ENCODE data around the gene BPHL. TPM values are rescaled to one million over a fixed set of nuclear protein-coding genes. Genes with fewer than 3 reads are reported as not detected.

The BPHL gene
- total and polyA plus RNA-seq, 2 donors, result 11.6 to 16.8 TPM

DNA sequence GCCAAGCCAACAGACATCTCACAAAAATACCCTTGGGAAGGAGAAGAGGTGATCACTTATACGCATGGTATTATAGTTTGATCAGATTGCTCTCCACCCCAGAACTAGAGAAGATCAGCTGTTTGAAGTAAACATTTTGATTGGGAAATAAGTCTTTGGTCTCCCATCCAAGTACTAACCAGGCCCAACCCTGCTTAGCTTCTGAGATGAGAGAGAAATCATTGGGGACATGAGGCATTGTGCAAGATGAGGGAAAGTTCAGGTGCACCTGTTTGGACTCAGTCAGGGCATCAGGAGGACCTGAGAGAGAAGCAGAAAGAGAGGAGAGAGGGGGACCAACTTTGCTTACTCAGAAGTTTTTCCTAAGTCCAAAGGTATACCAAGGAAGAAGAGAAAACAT, 38.8 kb upstream of the BPHL start:
- Histone ChIP-seq H3K36me3 (ENCODE audit: control insufficient read depth in 2 of 2, insufficient read depth in 2 of 2, low read length in 1 of 2) (peaks cover 52 to 65% of the 10 kb centered on the region in 2 donors), H3K9me3 (ENCODE audit: control insufficient read depth in 2 of 2, insufficient read depth in 1 of 2, low read length in 1 of 2) (peaks cover 1 to 4% of the 10 kb centered on the region in 2 donors), H3K4me3 (ENCODE audit: low read length in 2 of 2) (no peak overlapping the region), H3K27me3 (ENCODE audit: control insufficient read depth in 2 of 2, insufficient read depth in 1 of 2, low read length in 1 of 2) (no peaks in the 10 kb centered on the region), H3K27ac (ENCODE audit: low read depth in 1 of 2, low read length in 1 of 2) (no peak overlapping the region), H3K4me1 (ENCODE audit: control insufficient read depth in 2 of 2, insufficient read depth in 2 of 2, low read length in 2 of 2) (peaks cover 0 to 11% of the 10 kb centered on the region in 2 donors)
- 98% methylated on average over 1 of the region's 1 CpG for WGBS
- no peak for DNase-seq (ENCODE audit: low read depth in 6 of 9, low spot score in 9 of 9)

DNA sequence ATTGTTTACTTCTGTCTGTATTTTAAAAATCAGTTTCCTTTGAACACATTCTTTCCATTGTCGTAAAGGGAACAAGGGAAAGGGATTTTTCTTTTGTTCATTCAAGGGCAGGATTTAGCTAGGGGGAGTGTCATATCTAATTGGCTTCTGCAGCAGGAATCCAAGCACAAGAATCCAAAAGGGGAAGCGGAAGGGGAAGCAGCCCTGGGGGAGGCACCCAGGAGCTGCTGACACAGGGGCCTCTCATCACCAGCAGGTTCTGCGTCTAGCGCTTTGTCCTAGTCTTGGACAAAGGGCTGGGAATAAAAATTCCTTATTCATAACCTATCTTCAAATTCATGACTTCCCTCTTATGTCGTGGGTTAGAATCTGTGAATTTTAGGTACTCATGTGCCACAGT, 36.6 kb upstream of the BPHL start:
- 96% methylated on average over 5 of the region's 5 CpGs for WGBS

DNA sequence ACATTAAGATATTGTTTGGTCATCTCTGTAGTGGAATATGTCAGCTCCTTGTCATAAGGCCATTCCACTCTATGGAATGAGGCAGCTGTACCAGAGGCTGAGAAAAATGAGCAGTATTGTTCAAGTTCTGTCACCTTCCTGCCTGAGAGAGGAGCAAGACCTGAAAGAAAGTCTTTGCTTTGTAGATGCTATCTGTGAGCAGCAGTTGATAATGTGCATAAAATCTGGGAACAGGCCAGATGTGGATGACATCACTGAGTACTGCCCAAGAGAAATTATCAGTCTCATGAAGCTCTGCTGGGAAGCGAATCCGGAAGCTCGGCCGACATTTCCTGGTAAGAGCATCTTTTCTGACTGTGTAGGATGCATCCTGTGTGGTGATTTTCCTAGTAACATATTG, 33.4 kb upstream of the BPHL start:
- Histone ChIP-seq H3K9me3 (ENCODE audit: control insufficient read depth in 2 of 2, insufficient read depth in 1 of 2, low read length in 1 of 2) (no peaks in the 10 kb centered on the region), H3K27ac (ENCODE audit: low read depth in 1 of 2, low read length in 1 of 2) (no peak overlapping the region), H3K36me3 (ENCODE audit: control insufficient read depth in 2 of 2, insufficient read depth in 2 of 2, low read length in 1 of 2) (peaks cover 51 to 77% of the 10 kb centered on the region in 2 donors), H3K4me1 (ENCODE audit: control insufficient read depth in 2 of 2, insufficient read depth in 2 of 2, low read length in 2 of 2) (no peaks in the 10 kb centered on the region), H3K4me3 (ENCODE audit: low read length in 2 of 2) (no peak overlapping the region), H3K27me3 (ENCODE audit: control insufficient read depth in 2 of 2, insufficient read depth in 1 of 2, low read length in 1 of 2) (no peaks in the 10 kb centered on the region)
- DNase-seq (ENCODE audit: low read depth in 6 of 9, low spot score in 9 of 9), result no peak
- 98% methylated on average over 4 of the region's 4 CpGs for WGBS

More for the DNA sequence above, 36.6 kb upstream of the BPHL start:
- Histone ChIP-seq H3K9me3 (ENCODE audit: control insufficient read depth in 2 of 2, insufficient read depth in 1 of 2, low read length in 1 of 2) (peaks cover 1 to 4% of the 10 kb centered on the region in 2 donors), H3K36me3 (ENCODE audit: control insufficient read depth in 2 of 2, insufficient read depth in 2 of 2, low read length in 1 of 2) (peaks cover 67 to 82% of the 10 kb centered on the region in 2 donors), H3K27me3 (ENCODE audit: control insufficient read depth in 2 of 2, insufficient read depth in 1 of 2, low read length in 1 of 2) (no peaks in the 10 kb centered on the region), H3K27ac (ENCODE audit: low read depth in 1 of 2, low read length in 1 of 2) (no peak overlapping the region), H3K4me3 (ENCODE audit: low read length in 2 of 2) (no peak overlapping the region), H3K4me1 (ENCODE audit: control insufficient read depth in 2 of 2, insufficient read depth in 2 of 2, low read length in 2 of 2) (no peaks in the 10 kb centered on the region)
- no peak for DNase-seq (ENCODE audit: low read depth in 6 of 9, low spot score in 9 of 9)

DNA sequence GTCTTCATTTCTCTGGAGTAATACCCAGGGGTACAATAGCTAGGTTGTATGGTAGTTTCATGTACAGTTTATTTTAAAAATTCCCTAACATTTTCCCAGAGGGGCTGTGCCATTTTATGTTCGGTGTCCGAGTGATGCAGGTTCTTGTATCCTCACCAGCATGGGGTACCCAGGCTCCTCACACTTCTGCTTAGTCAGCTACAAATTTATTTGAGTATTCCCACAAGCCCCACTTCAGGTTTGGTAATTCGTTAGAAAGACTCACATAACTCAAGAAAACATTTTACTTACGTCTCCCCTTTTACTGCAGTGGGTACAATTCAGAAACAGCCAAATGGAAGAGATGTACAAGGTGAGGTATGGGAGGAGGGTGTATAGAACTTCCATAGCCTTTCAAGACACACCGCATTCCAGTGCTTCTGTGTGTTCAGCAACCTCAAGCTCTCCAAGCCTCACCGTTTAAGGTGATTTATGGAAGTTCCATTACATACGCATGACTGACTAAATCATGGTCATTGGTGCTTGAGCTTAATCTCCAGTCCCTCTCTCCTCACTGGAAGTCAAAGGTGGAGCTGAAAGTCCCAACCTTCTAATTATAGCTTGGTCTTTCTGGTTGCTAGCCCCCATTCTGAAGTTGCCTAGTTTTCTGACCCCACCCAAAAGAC, 32.1 kb upstream of the BPHL start:
- H3K4me1 ChIP-seq (ENCODE audit: control insufficient read depth in 2 of 2, insufficient read depth in 2 of 2, low read length in 2 of 2), result no peaks in the 10 kb centered on the region
- H3K9me3 ChIP-seq (ENCODE audit: control insufficient read depth in 2 of 2, insufficient read depth in 1 of 2, low read length in 1 of 2), result no peaks in the 10 kb centered on the region
- H3K27ac ChIP-seq (ENCODE audit: low read depth in 1 of 2, low read length in 1 of 2), result no peak overlapping the region
- H3K27me3 ChIP-seq (ENCODE audit: control insufficient read depth in 2 of 2, insufficient read depth in 1 of 2, low read length in 1 of 2), result no peaks in the 10 kb centered on the region
- WGBS, result 95% methylated on average over 7 of the region's 7 CpGs
- no peak overlapping the region for H3K4me3 ChIP-seq (ENCODE audit: low read length in 2 of 2)
- peaks cover 46 to 70% of the 10 kb centered on the region in 2 donors for H3K36me3 ChIP-seq (ENCODE audit: control insufficient read depth in 2 of 2, insufficient read depth in 2 of 2, low read length in 1 of 2)
- no peak for DNase-seq (ENCODE audit: low read depth in 6 of 9, low spot score in 9 of 9)

DNA sequence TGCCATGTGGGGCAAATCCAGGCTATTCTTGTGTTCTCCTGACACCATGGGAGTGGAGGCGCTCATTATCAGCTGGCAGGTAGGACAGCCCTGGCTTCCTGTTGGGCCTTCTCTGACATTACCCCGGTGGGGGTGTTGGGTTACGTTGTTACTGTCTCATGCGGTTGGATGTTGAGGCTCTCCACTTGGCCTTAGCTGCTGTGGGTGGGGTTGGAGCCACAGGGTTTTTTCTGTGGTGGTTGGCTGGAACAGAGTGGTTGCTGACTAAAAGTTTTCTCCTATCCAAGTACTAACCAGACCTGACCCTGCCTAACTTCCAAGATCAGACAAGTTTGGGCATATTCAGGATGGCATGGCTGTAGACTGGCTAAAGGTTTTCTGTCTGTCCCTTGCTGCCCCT, 30.1 kb upstream of the BPHL start:
- no peak for DNase-seq (ENCODE audit: low read depth in 6 of 9, low spot score in 9 of 9)
- 100% methylated on average over 4 of the region's 4 CpGs for WGBS
- H3K36me3 ChIP-seq (ENCODE audit: control insufficient read depth in 2 of 2, insufficient read depth in 2 of 2, low read length in 1 of 2), result peaks cover 29 to 54% of the 10 kb centered on the region in 2 donors
- H3K4me1 ChIP-seq (ENCODE audit: control insufficient read depth in 2 of 2, insufficient read depth in 2 of 2, low read length in 2 of 2), result no peaks in the 10 kb centered on the region
- no peak overlapping the region for H3K27ac ChIP-seq (ENCODE audit: low read depth in 1 of 2, low read length in 1 of 2)
- no peaks in the 10 kb centered on the region for H3K9me3 ChIP-seq (ENCODE audit: control insufficient read depth in 2 of 2, insufficient read depth in 1 of 2, low read length in 1 of 2)
- H3K4me3 ChIP-seq (ENCODE audit: low read length in 2 of 2), result no peak overlapping the region
- no peaks in the 10 kb centered on the region for H3K27me3 ChIP-seq (ENCODE audit: control insufficient read depth in 2 of 2, insufficient read depth in 1 of 2, low read length in 1 of 2)

DNA sequence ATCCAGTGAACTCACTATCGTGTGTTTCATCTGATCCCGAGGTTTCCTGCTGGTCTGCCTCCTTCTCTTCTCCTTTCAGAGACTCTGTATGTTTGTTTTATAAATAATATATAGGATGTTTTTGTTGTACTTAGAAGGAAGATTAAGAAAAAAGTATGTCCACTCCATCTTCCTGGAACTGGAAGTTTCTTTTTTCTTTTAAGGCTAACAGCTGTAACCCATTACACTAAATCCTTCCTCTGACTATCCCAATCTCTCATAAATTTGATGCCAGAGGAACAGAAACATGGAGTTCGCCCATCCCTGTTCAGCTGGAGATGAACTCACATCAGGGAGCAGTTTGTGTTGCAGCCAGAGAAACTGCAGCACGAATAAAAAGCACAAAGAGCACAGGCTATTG, 29.5 kb upstream of the BPHL start:
- peaks cover 25 to 49% of the 10 kb centered on the region in 2 donors for H3K36me3 ChIP-seq (ENCODE audit: control insufficient read depth in 2 of 2, insufficient read depth in 2 of 2, low read length in 1 of 2)
- no peak overlapping the region for H3K4me3 ChIP-seq (ENCODE audit: low read length in 2 of 2)
- no peak overlapping the region for H3K27ac ChIP-seq (ENCODE audit: low read depth in 1 of 2, low read length in 1 of 2)
- WGBS, result 88% methylated on average over 4 of the region's 4 CpGs
- no peaks in the 10 kb centered on the region for H3K9me3 ChIP-seq (ENCODE audit: control insufficient read depth in 2 of 2, insufficient read depth in 1 of 2, low read length in 1 of 2)
- no peaks in the 10 kb centered on the region for H3K4me1 ChIP-seq (ENCODE audit: control insufficient read depth in 2 of 2, insufficient read depth in 2 of 2, low read length in 2 of 2)
- no peak for DNase-seq (ENCODE audit: low read depth in 6 of 9, low spot score in 9 of 9)
- no peaks in the 10 kb centered on the region for H3K27me3 ChIP-seq (ENCODE audit: control insufficient read depth in 2 of 2, insufficient read depth in 1 of 2, low read length in 1 of 2)

DNA sequence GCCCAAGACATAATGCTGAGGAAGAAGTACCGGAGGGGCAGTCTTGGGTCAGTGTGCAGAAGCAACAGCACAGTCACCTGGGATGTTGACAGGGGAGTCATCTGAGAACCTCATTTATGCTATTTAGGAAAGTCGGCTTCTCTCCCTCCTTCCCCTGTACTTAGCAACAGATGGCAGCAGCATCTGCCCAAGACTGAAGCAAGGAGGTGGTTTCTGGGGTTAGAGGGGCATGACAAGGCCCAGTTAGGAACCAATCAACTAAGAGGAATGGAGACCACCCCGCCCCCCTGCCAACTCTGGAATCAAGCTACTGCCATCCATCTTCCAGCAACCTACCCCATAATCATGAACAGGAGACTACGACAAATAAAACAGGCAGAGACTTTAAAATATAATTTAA, 28.5 kb upstream of the BPHL start:
- H3K27ac ChIP-seq (ENCODE audit: low read depth in 1 of 2, low read length in 1 of 2), result no peak overlapping the region
- no peaks in the 10 kb centered on the region for H3K4me1 ChIP-seq (ENCODE audit: control insufficient read depth in 2 of 2, insufficient read depth in 2 of 2, low read length in 2 of 2)
- no peak for DNase-seq (ENCODE audit: low read depth in 6 of 9, low spot score in 9 of 9)
- peaks cover 24 to 45% of the 10 kb centered on the region in 2 donors for H3K36me3 ChIP-seq (ENCODE audit: control insufficient read depth in 2 of 2, insufficient read depth in 2 of 2, low read length in 1 of 2)
- no peak overlapping the region for H3K4me3 ChIP-seq (ENCODE audit: low read length in 2 of 2)
- H3K9me3 ChIP-seq (ENCODE audit: control insufficient read depth in 2 of 2, insufficient read depth in 1 of 2, low read length in 1 of 2), result no peaks in the 10 kb centered on the region
- no peaks in the 10 kb centered on the region for H3K27me3 ChIP-seq (ENCODE audit: control insufficient read depth in 2 of 2, insufficient read depth in 1 of 2, low read length in 1 of 2)
- over 99% methylated on average over 4 of the region's 4 CpGs for WGBS

DNA sequence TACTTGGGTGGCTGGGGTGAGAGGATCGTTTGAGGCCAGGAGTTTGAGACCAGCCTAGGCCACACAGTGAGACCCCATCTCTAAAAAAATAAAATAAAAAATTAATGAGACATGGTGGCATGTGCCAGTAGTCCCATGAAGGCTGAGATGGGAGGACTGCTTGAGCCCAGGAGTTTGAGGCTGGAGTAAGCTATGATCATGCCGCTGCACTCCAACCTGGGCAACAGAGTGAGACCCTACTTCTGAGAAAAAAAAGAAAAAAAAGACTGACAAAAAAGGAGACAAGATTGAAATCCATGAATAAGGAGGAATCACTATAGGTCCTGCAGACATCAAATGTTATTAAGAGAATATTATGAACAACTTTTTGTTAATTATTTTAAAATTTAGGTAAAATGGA, 23.7 kb upstream of the BPHL start:
- H3K4me1 ChIP-seq (ENCODE audit: control insufficient read depth in 2 of 2, insufficient read depth in 2 of 2, low read length in 2 of 2), result no peaks in the 10 kb centered on the region
- no peaks in the 10 kb centered on the region for H3K9me3 ChIP-seq (ENCODE audit: control insufficient read depth in 2 of 2, insufficient read depth in 1 of 2, low read length in 1 of 2)
- no peak for DNase-seq (ENCODE audit: low read depth in 6 of 9, low spot score in 9 of 9)
- H3K4me3 ChIP-seq (ENCODE audit: low read length in 2 of 2), result no peak overlapping the region
- peaks cover 17 to 21% of the 10 kb centered on the region in 2 donors for H3K36me3 ChIP-seq (ENCODE audit: control insufficient read depth in 2 of 2, insufficient read depth in 2 of 2, low read length in 1 of 2)
- 98% methylated on average over 2 of the region's 2 CpGs for WGBS
- H3K27ac ChIP-seq (ENCODE audit: low read depth in 1 of 2, low read length in 1 of 2), result no peak overlapping the region
- H3K27me3 ChIP-seq (ENCODE audit: control insufficient read depth in 2 of 2, insufficient read depth in 1 of 2, low read length in 1 of 2), result no peaks in the 10 kb centered on the region

DNA sequence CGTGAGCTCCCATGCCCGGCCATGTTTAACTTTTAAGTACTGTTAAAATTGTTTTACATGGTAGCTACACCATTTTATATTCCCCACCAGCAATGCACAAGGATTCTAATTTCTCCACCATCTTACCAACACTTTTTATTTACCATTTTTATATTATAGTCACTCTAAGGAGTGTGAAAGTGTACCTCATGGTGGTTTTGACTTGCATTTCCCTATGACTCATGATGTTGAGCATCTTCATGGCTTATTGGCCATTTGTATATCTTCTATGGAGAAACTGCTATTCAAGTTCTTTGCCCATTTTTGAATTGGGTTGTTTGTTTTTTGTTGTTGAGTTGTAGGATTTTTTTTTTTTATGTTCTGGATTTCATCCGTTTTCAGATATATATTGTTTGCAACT, 15.6 kb upstream of the BPHL start:
- Histone ChIP-seq H3K27me3 (ENCODE audit: control insufficient read depth in 2 of 2, insufficient read depth in 1 of 2, low read length in 1 of 2) (no peaks in the 10 kb centered on the region), H3K27ac (ENCODE audit: low read depth in 1 of 2, low read length in 1 of 2) (no peak overlapping the region), H3K4me3 (ENCODE audit: low read length in 2 of 2) (no peak overlapping the region), H3K4me1 (ENCODE audit: control insufficient read depth in 2 of 2, insufficient read depth in 2 of 2, low read length in 2 of 2) (no peaks in the 10 kb centered on the region), H3K36me3 (ENCODE audit: control insufficient read depth in 2 of 2, insufficient read depth in 2 of 2, low read length in 1 of 2) (peaks cover 23 to 53% of the 10 kb centered on the region in 2 donors), H3K9me3 (ENCODE audit: control insufficient read depth in 2 of 2, insufficient read depth in 1 of 2, low read length in 1 of 2) (no peaks in the 10 kb centered on the region)
- no peak for DNase-seq (ENCODE audit: low read depth in 6 of 9, low spot score in 9 of 9)
- over 99% methylated on average over 3 of the region's 3 CpGs for WGBS

All from thymus (tissue), 11 donors.